ENCODE measurements around the gene FYCO1.
A peak's percentile ranks its signal among the peaks of the same experiment; 100 is the strongest.

The FYCO1 gene

GRCh38 chr3:45937206-45938042 is 58.2 kb downstream of the FYCO1 start:
- H2BK12ac ChIP-seq (ENCODE audit: low read length): no peak overlapping the region
- H4K91ac ChIP-seq (ENCODE audit: low read depth, low read length, poor library complexity): no peak overlapping the region
- peaks cover 0 to 2% of the 10 kb centered on the region in 2 donors for H3K4me1 ChIP-seq (ENCODE audit: control insufficient read depth in 2 of 2, insufficient read depth in 1 of 2, low read depth in 1 of 2, low read length in 2 of 2)
- H3K4me2 ChIP-seq (ENCODE audit: insufficient read depth, low read length, poor library complexity, severe bottlenecking): no peak overlapping the region
- H2BK120ac ChIP-seq (ENCODE audit: low read depth, low read length): no peak overlapping the region
- H2AK5ac ChIP-seq (ENCODE audit: low read depth, low read length): no peak overlapping the region
- no peaks in the 10 kb centered on the region for H3K79me1 ChIP-seq (ENCODE audit: low read depth, low read length)
- H3K27me3 ChIP-seq (ENCODE audit: control insufficient read depth in 3 of 3, insufficient read depth in 3 of 3, low read depth in 1 of 3, low read length in 3 of 3): no peaks in the 10 kb centered on the region
- no peak overlapping the region for H4K8ac ChIP-seq (ENCODE audit: low read depth, low read length)
- H3K23ac ChIP-seq (ENCODE audit: low read depth, low read length, poor library complexity): no peak overlapping the region
- H3K36me3 ChIP-seq (replicated peaks in 1 of 2; ENCODE audit: control insufficient read depth in 2 of 2, insufficient read depth in 2 of 2, low read length in 2 of 2): peaks cover 6 to 54% of the 10 kb centered on the region in 2 donors
- DNase-seq (ENCODE audit: low spot score): no peak
- peaks cover 0 to 4% of the 10 kb centered on the region in 2 donors for H3K9me3 ChIP-seq (replicated peaks in 1 of 2; ENCODE audit: control insufficient read depth in 2 of 2, insufficient read depth in 1 of 2, low read depth in 1 of 2, low read length in 2 of 2)
- H2BK15ac ChIP-seq (ENCODE audit: low read length): no peak overlapping the region
- no peak overlapping the region for H3K18ac ChIP-seq (ENCODE audit: low read length)
- H3K9ac ChIP-seq (ENCODE audit: low read depth, low read length, poor library complexity): no peak overlapping the region
- H3K27ac ChIP-seq (replicated peaks; ENCODE audit: low read length): no peak overlapping the region
- WGBS, 2 donors (ENCODE audit: extremely low coverage in 2 of 2, insufficient read length in 2 of 2, insufficient replicate concordance in 1 of 2): no CpG with 5 or more reads among the region's 8 CpGs
- no peak overlapping the region for H2BK5ac ChIP-seq (ENCODE audit: low read length)
- H3K4ac ChIP-seq (ENCODE audit: low read length): no peak overlapping the region
- H2AFZ ChIP-seq (ENCODE audit: low read length): no peak overlapping the region
- no peak overlapping the region for H3K4me3 ChIP-seq (ENCODE audit: low read length in 2 of 2)
- no peak overlapping the region for H3K14ac ChIP-seq (ENCODE audit: low read length)

- no peak overlapping the region for H3K18ac ChIP-seq (ENCODE audit: low read length)
- no peak overlapping the region for H2AFZ ChIP-seq (ENCODE audit: low read length)
- WGBS, 2 donors (ENCODE audit: extremely low coverage in 2 of 2, insufficient read length in 2 of 2, insufficient replicate concordance in 1 of 2): no CpG with 5 or more reads among the region's 9 CpGs
Observed at GRCh38 chr3:45936261-45936660, 59.4 kb downstream of the FYCO1 start.

GRCh38 chr3:45933591-45933990 is 62.0 kb downstream of the FYCO1 start:
- WGBS, 2 donors (ENCODE audit: extremely low coverage in 2 of 2, insufficient read length in 2 of 2, insufficient replicate concordance in 1 of 2): no CpG with 5 or more reads among the region's 4 CpGs
- no peaks in the 10 kb centered on the region for H3K4me1 ChIP-seq (ENCODE audit: control insufficient read depth in 2 of 2, insufficient read depth in 1 of 2, low read depth in 1 of 2, low read length in 2 of 2)
- no peak overlapping the region for H2BK120ac ChIP-seq (ENCODE audit: low read depth, low read length)
- no peak overlapping the region for H3K4me3 ChIP-seq (ENCODE audit: low read length in 2 of 2)
- H2BK15ac ChIP-seq (ENCODE audit: low read length): no peak overlapping the region
- H2BK12ac ChIP-seq (ENCODE audit: low read length): no peak overlapping the region
- DNase-seq (ENCODE audit: low spot score): no peak
- H2BK5ac ChIP-seq (ENCODE audit: low read length): no peak overlapping the region
- H3K9me3 ChIP-seq (replicated peaks in 1 of 2; ENCODE audit: control insufficient read depth in 2 of 2, insufficient read depth in 1 of 2, low read depth in 1 of 2, low read length in 2 of 2): peaks cover 0 to 4% of the 10 kb centered on the region in 2 donors
- H2AFZ ChIP-seq (ENCODE audit: low read length): no peak overlapping the region
- H3K14ac ChIP-seq (ENCODE audit: low read length): no peak overlapping the region
- H3K79me1 ChIP-seq (ENCODE audit: low read depth, low read length): no peaks in the 10 kb centered on the region
- no peak overlapping the region for H4K8ac ChIP-seq (ENCODE audit: low read depth, low read length)
- H3K36me3 ChIP-seq (replicated peaks in 1 of 2; ENCODE audit: control insufficient read depth in 2 of 2, insufficient read depth in 2 of 2, low read length in 2 of 2): peaks cover 27 to 91% of the 10 kb centered on the region in 2 donors
- no peak overlapping the region for H3K27ac ChIP-seq (replicated peaks; ENCODE audit: low read length)
- H3K27me3 ChIP-seq (ENCODE audit: control insufficient read depth in 3 of 3, insufficient read depth in 3 of 3, low read depth in 1 of 3, low read length in 3 of 3): no peaks in the 10 kb centered on the region
- no peak overlapping the region for H4K91ac ChIP-seq (ENCODE audit: low read depth, low read length, poor library complexity)
- no peak overlapping the region for H2AK5ac ChIP-seq (ENCODE audit: low read depth, low read length)
- H3K4me2 ChIP-seq (ENCODE audit: insufficient read depth, low read length, poor library complexity, severe bottlenecking): no peak overlapping the region
- H3K23ac ChIP-seq (ENCODE audit: low read depth, low read length, poor library complexity): no peak overlapping the region
- no peak overlapping the region for H3K4ac ChIP-seq (ENCODE audit: low read length)
- H3K18ac ChIP-seq (ENCODE audit: low read length): no peak overlapping the region
- no peak overlapping the region for H3K9ac ChIP-seq (ENCODE audit: low read depth, low read length, poor library complexity)

More at GRCh38 chr3:45936261-45936660, 59.4 kb downstream of the FYCO1 start:
- peak overlapping the region; percentile 69 for H2BK120ac ChIP-seq (ENCODE audit: low read depth, low read length)
- DNase-seq (ENCODE audit: low spot score): no peak
- H3K14ac ChIP-seq (ENCODE audit: low read length): no peak overlapping the region
- no peak overlapping the region for H2BK15ac ChIP-seq (ENCODE audit: low read length)
- H3K4ac ChIP-seq (ENCODE audit: low read length): no peak overlapping the region
- H3K27ac ChIP-seq (replicated peaks; ENCODE audit: low read length): no peak overlapping the region
- peaks cover 0 to 2% of the 10 kb centered on the region in 2 donors for H3K4me1 ChIP-seq (ENCODE audit: control insufficient read depth in 2 of 2, insufficient read depth in 1 of 2, low read depth in 1 of 2, low read length in 2 of 2)
- no peak overlapping the region for H3K4me2 ChIP-seq (ENCODE audit: insufficient read depth, low read length, poor library complexity, severe bottlenecking)
- H3K9me3 ChIP-seq (replicated peaks in 1 of 2; ENCODE audit: control insufficient read depth in 2 of 2, insufficient read depth in 1 of 2, low read depth in 1 of 2, low read length in 2 of 2): peaks cover 0 to 4% of the 10 kb centered on the region in 2 donors
- H3K79me1 ChIP-seq (ENCODE audit: low read depth, low read length): no peaks in the 10 kb centered on the region
- no peaks in the 10 kb centered on the region for H3K27me3 ChIP-seq (ENCODE audit: control insufficient read depth in 3 of 3, insufficient read depth in 3 of 3, low read depth in 1 of 3, low read length in 3 of 3)
- no peak overlapping the region for H2BK12ac ChIP-seq (ENCODE audit: low read length)
- H3K36me3 ChIP-seq (replicated peaks in 1 of 2; ENCODE audit: control insufficient read depth in 2 of 2, insufficient read depth in 2 of 2, low read length in 2 of 2): peaks cover 8 to 66% of the 10 kb centered on the region in 2 donors
- no peak overlapping the region for H2AK5ac ChIP-seq (ENCODE audit: low read depth, low read length)
- no peak overlapping the region for H4K91ac ChIP-seq (ENCODE audit: low read depth, low read length, poor library complexity)
- no peak overlapping the region for H3K9ac ChIP-seq (ENCODE audit: low read depth, low read length, poor library complexity)
- H4K8ac ChIP-seq (ENCODE audit: low read depth, low read length): no peak overlapping the region
- no peak overlapping the region for H3K23ac ChIP-seq (ENCODE audit: low read depth, low read length, poor library complexity)
- H3K4me3 ChIP-seq (ENCODE audit: low read length in 2 of 2): no peak overlapping the region
- H2BK5ac ChIP-seq (ENCODE audit: low read length): no peak overlapping the region

- no peak overlapping the region for H4K91ac ChIP-seq (ENCODE audit: low read depth, low read length, poor library complexity)
- peaks cover 35 to 95% of the 10 kb centered on the region in 2 donors for H3K36me3 ChIP-seq (replicated peaks in 1 of 2; ENCODE audit: control insufficient read depth in 2 of 2, insufficient read depth in 2 of 2, low read length in 2 of 2)
- H3K4me2 ChIP-seq (ENCODE audit: insufficient read depth, low read length, poor library complexity, severe bottlenecking): no peak overlapping the region
- no peak overlapping the region for H2AK5ac ChIP-seq (ENCODE audit: low read depth, low read length)
- H2BK120ac ChIP-seq (ENCODE audit: low read depth, low read length): no peak overlapping the region
- WGBS, 2 donors (ENCODE audit: extremely low coverage in 2 of 2, insufficient read length in 2 of 2, insufficient replicate concordance in 1 of 2): no CpG with 5 or more reads among the region's 4 CpGs
- H3K27me3 ChIP-seq (ENCODE audit: control insufficient read depth in 3 of 3, insufficient read depth in 3 of 3, low read depth in 1 of 3, low read length in 3 of 3): no peaks in the 10 kb centered on the region
- no peak overlapping the region for H3K27ac ChIP-seq (replicated peaks; ENCODE audit: low read length)
- H4K8ac ChIP-seq (ENCODE audit: low read depth, low read length): no peak overlapping the region
- peaks cover 0 to 4% of the 10 kb centered on the region in 2 donors for H3K9me3 ChIP-seq (replicated peaks in 1 of 2; ENCODE audit: control insufficient read depth in 2 of 2, insufficient read depth in 1 of 2, low read depth in 1 of 2, low read length in 2 of 2)
- H3K4ac ChIP-seq (ENCODE audit: low read length): no peak overlapping the region
- no peaks in the 10 kb centered on the region for H3K79me1 ChIP-seq (ENCODE audit: low read depth, low read length)
- H2BK12ac ChIP-seq (ENCODE audit: low read length): no peak overlapping the region
- H3K4me3 ChIP-seq (ENCODE audit: low read length in 2 of 2): no peak overlapping the region
- H3K18ac ChIP-seq (ENCODE audit: low read length): no peak overlapping the region
- no peak overlapping the region for H3K14ac ChIP-seq (ENCODE audit: low read length)
- no peak overlapping the region for H2BK5ac ChIP-seq (ENCODE audit: low read length)
- H3K4me1 ChIP-seq (ENCODE audit: control insufficient read depth in 2 of 2, insufficient read depth in 1 of 2, low read depth in 1 of 2, low read length in 2 of 2): no peaks in the 10 kb centered on the region
- H3K23ac ChIP-seq (ENCODE audit: low read depth, low read length, poor library complexity): no peak overlapping the region
- H2BK15ac ChIP-seq (ENCODE audit: low read length): no peak overlapping the region
- H2AFZ ChIP-seq (ENCODE audit: low read length): no peak overlapping the region
- H3K9ac ChIP-seq (ENCODE audit: low read depth, low read length, poor library complexity): no peak overlapping the region
- DNase-seq (ENCODE audit: low spot score): no peak
Observed at GRCh38 chr3:45932112-45932511, 63.5 kb downstream of the FYCO1 start.

All from neuronal stem cell (in vitro differentiated cells).